NOMO-1 (cell line): ENCODE measurements around the gene MORN1.
"Not testable (repeated sequence)": the region's sequence is repeated elsewhere in the genome, so short reads cannot be mapped to it uniquely, and the experiment has no call there.

Experiments used
- DNase-seq, 2 experiments: peaks; one replicate each; lab custom pipeline; 2025; ENCODE audit not compliant: unreplicated experiment in 2 of 2; lab: John Stamatoyannopoulos, UW

Gene MORN1

DNA sequence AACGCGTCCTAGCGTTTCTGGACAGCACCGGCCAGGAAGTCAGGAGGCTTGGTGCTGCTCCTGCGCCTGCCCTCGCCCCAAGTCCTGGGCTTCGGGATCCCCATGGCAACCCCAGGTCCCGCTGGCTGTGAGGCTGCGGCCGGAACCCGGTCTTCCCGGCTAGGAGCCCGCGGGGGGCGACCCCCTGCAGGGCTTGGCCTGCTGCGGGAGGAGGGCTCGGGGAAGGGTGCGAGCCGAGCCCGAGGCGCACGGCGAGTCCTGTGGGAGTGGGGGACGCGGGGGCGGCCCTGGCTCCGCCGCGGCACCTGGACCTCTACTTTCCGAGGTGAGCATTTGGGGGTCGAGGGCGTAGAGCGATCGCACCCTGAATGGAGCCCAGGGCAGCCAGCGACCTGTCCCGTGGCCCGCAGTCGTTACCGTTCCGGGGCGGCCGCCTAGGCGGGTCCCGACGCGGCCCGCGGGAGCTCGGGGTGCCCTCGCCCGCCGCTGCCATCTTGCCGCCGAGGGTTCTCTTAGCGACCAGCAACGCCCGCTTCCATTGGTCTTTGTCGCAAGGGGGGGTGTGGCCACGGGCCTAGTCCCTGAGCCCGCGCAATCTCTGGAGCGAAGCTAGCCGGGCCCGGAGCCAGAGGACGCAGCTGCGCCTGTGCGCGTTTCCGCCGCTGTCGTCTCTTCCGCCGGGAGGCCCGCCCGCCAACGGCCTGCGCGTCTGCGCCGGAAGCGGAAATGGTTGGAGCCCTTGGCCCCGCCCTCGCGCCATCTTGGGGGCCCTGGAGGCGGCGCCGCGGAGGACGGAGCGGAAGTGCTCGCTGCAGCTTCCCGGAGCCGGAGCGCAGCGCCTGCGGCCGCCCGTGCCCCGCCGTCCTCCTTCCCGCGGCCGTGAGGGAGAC is at the start of gene MORN1, which contains the start of gene RER1:
TSS of gene MORN1 (minus strand) at position 514 of the 890 bp plus-strand sequence. CDS start at position 493, 21 bp downstream.
TSS of gene RER1 (plus strand) at position 801 of the 890 bp plus-strand sequence. CDS start 3,950 bp downstream, outside the sequence.
- DNase-seq: peak; percentile 99 to 100

DNA sequence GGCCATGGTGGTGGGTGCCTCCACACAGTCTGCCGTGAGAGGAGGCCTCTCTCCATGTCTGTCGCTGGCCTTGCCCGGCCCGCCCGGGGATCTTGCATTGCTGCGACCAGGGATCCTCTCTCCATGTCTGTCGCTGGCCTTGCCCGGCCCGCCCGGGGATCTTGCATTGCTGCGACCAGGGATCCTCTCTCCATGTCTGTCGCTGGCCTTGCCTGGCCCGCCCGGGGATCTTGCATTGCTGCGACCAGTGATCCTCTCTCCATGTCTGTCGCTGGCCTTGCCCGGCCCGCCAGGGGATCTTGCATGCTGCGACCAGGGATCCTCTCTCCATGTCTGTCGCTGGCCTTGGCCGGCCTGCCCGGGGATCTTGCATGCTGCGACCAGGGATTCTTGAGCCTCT is 49.0 kb upstream of the MORN1 start:
- DNase-seq: not testable (repeated sequence)

DNA sequence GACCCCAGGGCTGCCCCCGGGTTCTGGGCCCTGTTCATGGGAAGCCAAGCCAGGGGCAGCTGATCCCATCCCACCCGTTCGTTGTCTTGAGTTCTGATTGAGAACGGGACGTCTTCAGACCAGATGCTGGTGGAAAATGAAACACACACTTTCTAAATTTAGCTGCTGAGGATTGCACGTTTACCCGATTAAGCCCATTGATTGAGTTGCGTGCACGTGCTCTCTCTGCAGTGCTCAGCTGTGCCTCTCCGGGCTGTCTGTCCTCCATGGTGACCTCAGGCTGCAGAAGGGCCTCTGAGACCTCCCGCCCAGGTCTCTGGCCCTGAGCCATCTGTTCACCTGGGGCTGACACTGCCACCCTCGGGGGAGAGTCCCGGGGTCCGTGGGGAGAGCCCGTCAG is 48.0 kb upstream of the MORN1 start:
- DNase-seq: no peak

DNA sequence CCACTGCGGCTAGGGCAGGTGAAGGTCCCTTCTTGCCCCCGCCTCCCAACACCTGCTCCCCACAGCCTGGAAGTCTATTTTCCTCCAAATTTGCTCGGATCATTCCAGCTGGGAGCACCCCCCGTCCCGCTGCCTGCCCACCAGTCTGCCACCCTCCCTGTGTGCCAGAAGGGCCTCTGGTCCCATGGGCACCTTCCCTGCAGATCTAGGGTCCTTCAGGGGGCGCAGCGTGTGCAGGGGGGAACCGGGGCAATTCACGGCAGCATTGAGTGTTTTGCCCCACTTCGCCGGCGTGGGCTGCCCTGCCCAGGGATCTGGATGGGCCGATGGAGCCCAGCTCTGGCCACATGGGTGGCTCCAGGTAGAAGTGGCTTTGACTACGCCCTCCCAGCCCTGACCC is 47.3 kb upstream of the MORN1 start:
- DNase-seq: no peak

DNA sequence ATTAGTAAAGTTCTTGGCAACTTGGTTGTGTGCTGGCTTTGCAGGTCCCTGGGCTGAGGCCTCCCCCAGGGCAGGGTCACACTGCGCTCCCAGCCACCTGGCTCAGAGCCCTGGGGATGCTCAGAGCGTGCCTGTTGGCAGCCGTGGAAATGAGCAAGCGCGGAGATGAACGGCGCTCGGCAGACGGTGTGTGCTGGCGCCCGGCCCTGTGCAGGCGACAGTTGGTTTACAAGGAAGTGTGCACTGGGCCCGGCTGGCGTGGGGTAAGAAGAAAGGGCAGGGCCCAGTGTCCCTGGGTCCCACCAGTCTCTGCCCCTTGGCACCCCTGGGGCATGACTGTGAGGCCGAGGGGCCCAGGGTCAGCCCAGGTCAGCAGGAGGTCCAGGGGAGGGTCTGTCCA is 46.7 kb upstream of the MORN1 start:
- no peak for DNase-seq

DNA sequence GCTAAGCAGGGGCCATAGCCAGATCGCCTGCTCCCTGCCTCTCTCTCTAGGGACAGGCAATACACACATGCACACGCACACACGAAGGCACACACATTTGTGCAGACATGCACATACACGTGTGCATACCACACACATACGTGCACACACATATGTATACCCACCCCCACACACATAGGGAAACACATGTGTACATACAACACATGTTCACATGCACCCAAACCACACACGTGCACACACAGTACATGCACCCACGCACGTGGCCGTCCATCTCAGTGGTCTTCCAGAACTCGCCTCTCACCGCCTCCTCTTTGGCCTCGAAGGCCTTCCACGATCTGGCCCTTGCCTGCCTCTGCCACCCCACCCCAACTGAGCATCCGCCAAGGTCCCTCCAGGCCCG is 46.3 kb upstream of the MORN1 start:
- DNase-seq: no peak

DNA sequence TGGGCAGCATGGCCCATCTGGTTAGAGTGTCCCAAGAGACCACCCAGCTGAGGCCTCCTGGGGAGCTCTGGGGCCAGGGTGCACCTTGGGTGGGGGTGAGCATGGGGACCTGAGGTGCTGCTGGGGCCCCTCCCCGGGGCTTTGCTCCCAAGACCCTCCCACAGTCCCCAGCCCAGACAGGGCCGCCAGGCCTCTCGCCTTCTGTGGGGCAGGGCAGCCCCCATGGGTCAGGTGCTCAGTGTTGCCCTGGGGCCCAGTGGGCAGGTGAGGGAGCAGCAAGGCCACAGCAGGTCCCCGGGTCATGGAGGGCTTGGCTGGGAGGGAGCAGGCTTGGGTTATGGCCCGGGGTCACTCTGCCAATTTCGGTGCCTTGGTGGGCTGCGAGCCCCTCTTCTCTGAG is 45.5 kb upstream of the MORN1 start:
- no peak for DNase-seq

DNA sequence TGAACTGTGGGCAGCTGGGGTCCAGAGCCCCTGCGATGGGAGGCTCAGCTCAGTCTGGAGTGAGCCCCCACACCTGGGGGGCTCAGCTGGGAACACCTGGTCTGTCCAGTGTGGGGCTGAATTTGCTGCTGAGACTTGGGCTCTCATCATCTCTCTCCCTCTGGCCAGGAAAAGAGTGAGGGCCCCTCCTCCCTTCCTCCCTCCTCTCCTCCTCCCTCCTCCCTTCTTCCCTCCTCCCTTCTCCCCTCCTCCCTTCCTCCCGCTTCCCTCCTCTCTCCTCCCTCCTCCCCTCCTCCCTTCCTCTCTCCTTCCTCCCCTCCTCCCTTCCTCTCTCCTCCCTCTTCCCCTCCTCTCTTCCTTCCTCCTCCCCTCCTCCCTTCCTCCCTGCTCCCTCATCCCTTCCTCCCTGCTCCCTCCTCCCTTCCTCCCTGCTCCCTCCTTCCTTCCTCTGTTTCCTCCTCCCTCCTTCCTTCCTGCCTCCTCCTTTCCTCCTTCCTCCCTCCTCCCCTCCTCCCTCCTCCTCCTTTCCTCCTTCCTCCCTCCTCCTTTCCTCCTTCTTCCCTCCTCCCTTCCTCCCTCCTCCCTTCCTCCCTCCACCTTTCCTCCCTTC is 44.5 kb upstream of the MORN1 start:
- no peak for DNase-seq

DNA sequence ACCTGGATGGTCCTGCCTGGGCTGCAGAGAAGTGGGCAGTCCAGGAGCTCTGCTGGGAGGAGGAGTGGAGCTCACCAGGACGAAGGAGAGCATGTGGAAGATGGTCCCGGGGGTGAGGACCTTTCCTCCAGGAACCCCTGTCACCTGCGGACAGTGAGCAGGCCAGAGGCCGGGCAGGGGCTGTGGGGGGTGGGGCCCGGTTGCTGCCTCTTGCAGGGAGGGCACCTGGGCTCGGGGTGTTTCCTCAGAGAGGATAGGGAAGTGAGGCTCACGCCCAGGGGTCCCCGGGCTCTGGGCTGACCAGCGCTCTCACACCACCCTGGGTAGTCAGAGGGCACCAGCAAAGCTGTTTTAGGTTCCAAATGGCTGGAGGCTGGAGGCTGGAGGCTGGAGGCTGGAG is 43.7 kb upstream of the MORN1 start:
- DNase-seq: no peak

DNA sequence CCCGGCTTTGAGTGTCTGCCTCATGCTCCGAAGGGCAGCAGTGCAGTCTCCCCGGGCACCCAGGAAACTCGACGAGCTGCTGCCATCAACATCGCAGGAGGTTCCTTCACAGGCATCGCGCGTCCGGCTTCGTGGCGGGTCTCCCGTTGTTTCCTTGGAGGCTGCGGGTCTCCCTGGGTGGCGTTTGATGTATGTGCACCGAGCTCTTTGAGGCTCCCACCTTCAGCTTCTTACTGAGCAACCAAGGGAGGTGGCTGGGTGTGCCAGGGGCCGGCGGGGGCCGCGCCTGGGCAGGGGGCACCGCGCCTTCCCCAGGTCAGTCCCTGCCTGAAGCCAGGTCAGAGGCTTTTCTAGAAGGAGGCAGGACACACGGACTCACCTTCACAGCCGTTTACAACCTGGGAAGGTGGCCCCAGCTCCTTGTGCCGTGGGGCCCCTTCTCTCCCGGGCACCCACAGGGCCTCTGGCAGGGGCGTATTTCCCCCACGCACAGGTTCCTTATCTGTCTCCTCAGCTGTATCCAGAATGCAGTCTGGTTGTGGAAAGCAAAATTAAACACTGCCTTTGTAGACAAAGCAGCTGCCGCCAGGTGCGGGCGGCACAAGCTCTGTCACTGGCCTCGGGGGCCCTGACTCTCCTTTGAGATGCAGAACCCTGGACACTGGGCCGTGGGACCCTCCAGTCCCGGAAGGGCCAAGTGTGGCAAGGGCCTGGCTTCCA is 42.7 kb upstream of the MORN1 start:
- DNase-seq: no peak

DNA sequence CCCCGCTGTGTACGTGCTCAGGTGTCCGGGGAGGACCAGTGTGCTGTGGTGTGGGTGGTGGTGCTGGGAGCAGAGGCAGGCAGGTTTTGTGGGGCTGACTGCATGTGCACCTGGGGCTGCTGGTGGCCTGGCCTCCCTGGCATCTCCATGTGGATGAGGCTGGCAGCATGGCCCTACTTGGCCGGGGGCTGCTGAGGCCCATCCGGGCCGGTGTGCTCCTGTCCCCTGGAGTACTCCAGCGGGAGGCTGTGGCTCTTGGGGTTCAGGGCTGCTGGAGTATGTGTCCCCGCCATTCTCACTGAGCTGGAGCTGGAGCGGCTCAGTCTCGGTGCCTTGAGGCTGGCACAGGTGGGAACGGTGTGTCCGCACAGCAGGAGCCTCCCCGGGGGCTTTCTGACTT is 41.8 kb upstream of the MORN1 start:
- DNase-seq: no peak

DNA sequence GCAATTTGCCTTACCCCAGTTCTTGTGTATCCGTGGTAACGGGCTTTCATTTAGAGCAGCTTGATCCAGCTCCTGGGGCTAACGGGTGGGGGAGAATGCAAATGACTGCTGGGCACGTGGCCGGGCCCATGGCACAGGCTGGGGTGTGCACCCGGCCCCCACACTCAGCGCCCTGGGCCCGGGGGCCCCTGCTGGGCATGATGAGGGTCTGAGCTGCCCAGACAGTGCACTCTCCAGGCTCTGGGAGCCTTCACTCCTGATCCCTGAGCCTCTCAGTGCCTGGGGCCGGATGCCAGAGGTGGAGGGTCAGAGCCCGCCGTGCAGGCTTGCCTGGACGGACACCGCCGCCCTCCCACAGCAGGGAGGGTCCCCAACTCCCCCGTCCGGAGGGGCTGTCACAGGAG is 41.1 kb upstream of the MORN1 start:
- no peak for DNase-seq

DNA sequence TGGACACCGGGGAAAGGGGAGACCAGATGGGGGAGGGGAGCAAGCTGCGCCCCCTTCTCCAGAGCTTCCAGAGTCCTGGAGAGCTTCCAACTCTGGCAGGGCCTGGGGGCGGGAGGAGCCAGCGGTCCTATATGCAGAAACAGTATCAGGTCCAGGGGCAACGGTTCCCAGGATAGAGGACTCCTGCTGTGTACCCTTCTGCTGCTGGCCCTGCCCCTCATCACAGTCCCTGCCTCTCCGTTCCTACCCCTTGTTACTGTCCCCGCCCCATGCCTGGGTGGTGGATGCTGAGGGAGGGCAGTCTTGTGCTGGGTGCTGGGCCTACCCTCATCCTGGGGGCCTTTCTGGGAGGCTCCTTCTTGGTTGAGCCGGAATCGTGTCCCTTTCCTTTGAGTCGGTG is 40.2 kb upstream of the MORN1 start:
- no peak for DNase-seq

DNA sequence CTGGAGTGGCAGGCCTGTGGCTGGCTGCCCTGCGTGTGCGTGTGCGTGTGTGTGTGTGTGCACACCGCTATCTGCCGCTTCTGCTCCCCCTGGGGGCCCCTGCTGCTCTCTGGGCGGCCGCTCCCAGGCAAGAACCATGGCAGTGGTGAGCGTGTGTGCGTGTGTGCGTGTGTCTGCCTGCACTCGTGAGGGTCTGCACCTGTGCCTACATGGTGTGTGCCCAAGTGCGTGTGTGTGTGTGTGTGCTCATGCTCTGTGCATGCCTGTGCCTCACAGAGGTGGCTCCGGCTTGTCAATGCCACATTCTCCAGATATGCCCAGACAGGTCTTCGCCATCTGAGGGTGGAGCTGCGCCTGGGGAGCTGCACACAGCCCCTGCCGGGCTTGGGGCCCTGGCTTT is 39.7 kb upstream of the MORN1 start:
- DNase-seq: no peak

DNA sequence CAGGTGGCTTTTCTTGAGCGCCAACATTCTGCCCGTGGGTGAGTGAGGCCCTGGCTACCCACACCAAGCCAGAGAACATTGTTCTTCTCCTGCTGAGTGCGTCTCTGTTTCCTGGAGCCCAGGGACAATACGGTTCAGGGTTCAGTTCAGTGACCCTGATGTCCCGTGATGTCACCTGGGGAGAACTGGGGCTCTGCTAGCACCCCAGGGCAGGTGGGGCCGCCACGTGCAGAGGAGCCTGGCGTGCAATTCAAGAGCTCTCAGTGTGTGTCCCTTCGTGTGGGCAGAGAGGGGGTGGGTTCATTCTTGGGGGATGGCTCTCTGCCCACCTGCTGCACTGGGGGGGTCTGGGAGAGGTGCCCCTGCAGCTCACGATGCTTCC is 39.2 kb upstream of the MORN1 start:
- no peak for DNase-seq

DNA sequence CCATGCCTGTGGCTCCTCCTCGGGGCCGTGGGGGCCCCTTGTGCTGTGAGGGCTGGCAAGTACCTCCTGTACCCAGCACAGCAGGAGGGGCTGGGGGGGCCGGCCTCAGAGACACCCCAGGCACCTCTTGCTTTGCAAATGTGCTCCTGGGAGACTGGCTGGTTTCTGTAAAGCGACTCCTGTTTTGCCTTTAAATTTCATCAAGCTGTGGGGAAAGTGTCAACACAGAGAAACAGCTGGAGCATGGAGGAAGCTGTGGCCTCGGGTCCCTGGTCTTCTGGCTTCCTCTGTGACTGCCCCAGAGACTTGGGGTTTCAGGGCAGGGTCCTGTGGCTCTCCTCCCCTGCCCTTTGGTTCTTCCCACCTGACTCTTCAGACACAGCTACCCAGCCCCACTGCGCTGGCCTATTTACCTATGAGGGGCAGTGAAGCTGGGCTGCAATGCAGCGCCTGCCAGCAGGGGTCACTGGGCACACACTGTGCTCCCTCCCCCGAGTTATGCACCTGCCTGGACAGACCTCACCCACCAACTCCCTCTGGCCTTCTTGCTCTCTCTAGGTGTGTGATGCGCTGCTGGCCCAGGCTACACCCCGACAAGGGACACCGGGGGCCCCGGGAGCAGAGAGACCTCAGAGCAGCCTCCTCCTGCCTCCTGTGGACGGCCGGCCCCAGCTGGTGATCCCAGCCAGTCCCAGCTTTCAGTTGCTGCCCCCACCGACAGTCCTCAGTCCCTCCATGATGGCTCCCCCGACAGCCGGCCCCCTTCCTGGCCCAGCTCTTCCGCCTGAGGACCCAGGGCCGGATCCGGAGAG is 38.6 kb upstream of the MORN1 start:
- DNase-seq: no peak

DNA sequence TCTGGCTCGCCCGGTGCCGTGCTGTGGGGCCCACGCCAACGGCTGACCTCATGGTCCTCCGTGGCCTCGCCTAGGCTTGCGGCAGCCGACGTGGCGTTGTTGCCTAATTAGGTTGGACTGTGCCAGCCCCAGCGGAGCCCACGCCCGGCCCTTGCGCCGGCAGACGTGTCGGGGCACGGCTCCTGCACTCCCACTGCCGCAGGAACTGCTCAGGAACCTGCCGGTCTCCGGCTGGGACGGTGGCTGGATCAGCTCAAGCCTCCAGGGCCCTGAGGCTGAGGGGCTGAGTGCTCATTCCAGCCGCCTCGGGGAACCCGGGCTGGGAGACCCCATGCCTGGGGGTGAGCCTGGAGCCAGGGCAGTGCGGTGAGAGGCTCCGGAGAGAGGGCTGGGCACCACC is 37.1 kb upstream of the MORN1 start:
- no peak for DNase-seq

DNA sequence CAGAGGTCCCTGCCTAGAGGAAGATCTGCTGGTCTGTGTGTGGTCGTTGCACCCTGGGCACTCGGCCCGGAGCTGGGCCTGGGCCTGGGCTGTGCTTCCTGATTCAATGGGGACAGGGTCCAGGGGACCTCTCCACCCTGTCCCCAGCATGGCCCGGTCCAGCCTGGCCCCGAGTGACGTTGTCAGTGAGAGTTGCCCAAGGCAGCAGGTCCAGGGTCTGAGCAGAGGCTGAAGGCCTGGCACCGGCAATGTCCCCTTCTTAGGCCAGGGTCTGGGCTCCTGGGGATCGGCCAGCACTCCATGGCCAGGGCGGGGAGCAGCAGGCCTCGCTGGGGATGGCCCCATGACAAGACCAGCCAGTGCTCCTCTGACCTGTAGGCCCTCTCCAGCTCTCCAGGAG is 36.6 kb upstream of the MORN1 start:
- DNase-seq: no peak

DNA sequence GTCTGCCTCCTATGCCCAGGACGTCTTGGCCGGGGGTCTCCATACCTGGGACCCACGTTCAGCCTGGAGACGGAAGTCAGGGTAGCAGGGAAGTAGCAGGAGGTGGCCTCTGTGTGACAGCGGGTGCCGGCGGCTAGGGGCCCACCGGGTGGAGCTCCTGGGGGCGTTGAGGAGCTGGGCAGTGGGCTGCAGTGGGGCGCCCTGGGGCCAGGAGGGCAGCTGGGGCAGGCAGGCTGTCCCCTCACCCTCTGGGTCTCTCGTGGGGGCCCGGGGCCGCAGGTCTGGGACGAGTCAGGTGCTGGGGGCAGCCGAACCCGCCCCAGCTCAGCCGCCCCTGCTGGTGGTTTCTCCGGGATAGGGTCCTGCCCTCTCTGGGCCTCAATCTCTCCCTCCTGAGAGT is 35.7 kb upstream of the MORN1 start:
- no peak for DNase-seq

DNA sequence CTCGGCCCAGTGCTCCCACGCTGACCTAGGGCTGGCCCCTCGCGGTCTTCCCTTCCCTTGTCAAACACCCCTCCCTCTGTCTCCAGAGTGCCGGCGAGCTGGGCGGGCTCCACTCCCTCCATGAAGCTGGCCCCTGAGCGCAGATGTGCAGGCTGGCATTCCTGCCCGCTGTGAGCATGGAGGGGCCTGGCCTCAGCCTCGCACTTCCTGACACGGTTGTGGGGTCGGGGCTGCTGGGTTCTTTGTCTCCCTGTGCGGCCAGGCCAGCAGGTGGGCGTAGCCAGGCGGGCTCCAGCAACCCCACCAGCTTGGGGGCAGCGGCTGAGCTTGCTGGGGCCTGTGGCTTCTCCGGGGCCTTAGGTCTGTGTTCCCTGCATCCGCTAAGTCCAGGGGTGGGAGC is 35.2 kb upstream of the MORN1 start:
- DNase-seq: no peak

DNA sequence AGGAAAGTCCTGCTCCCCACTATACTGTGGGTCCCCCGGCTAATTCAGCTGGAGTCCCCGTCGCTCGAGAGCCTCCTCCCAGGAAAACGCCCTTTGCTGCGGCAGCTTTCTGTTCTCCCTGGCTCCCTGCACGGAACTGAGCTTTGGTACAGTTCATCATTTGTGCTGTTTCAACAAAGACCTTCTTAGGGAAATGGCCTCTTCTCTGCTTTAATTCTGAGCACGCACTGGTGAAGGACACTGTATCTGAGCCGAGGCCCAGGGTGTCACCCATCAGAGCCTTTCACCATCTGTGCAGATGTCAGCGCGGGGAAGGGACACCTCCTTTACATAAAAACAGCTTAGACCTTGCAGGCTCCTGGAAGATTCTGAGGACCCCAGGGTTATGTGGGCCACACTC is 34.5 kb upstream of the MORN1 start:
- DNase-seq: no peak
